HG03575 (cell line): ENCODE results near the gene BSG.
"Not testable (repeated sequence)": the region's sequence is repeated elsewhere in the genome, so short reads cannot be mapped to it uniquely, and the experiment has no call there.

Experiments
- ATAC-seq: cut with Tn5 transposase; IDR thresholded peaks from one replicate; pipeline ENCODE4 v1.9.1; 2021; ENCODE audit not compliant: unreplicated experiment, insufficient number of reproducible peaks, low FRiP score; ENCODE audit errors: extremely low read depth

Gene BSG

GRCh38 chr19:596263-596655 is 23.9 kb downstream of the BSG start:
- ATAC-seq, result no peak

- no peak for ATAC-seq
Measured at GRCh38 chr19:597406-598315, 25.3 kb downstream of the BSG start.

- ATAC-seq, result no peak
Measured at GRCh38 chr19:601310-601709, 28.9 kb downstream of the BSG start.

GRCh38 chr19:601790-602189 is 29.4 kb downstream of the BSG start:
- no peak for ATAC-seq

GRCh38 chr19:602391-603301 is 30.2 kb downstream of the BSG start:
- no peak for ATAC-seq

GRCh38 chr19:603302-603639 is 30.9 kb downstream of the BSG start:
- ATAC-seq, result not testable (repeated sequence)

- not testable (repeated sequence) for ATAC-seq
Measured at GRCh38 chr19:603779-604178, 31.4 kb downstream of the BSG start.

- no peak for ATAC-seq
Measured at GRCh38 chr19:604355-604754, 32.0 kb downstream of the BSG start.

- not testable (repeated sequence) for ATAC-seq
Measured at GRCh38 chr19:605061-605971, 32.9 kb downstream of the BSG start.

GRCh38 chr19:607301-608154 is 35.1 kb downstream of the BSG start:
- no peak for ATAC-seq

GRCh38 chr19:608155-609003 is 36.0 kb downstream of the BSG start:
- ATAC-seq, result no peak

- ATAC-seq, result no peak
Measured at GRCh38 chr19:609004-609346, 36.6 kb downstream of the BSG start.

GRCh38 chr19:610071-610800 is 37.8 kb downstream of the BSG start:
- ATAC-seq, result no peak

- no peak for ATAC-seq
Measured at GRCh38 chr19:610801-611480, 38.5 kb downstream of the BSG start.

GRCh38 chr19:611481-611868 is 39.1 kb downstream of the BSG start:
- no peak for ATAC-seq

- ATAC-seq, result no peak
Measured at GRCh38 chr19:612941-613340, 40.5 kb downstream of the BSG start.
